ENCODE measurements around the gene TMEM271.

TMEM271 gene

GRCh38 chr4:531076-531475 lies 45.0 kb downstream of the TMEM271 start:
- TF ChIP-seq CREB5 (CRISPR knock-in tag; IDR thresholded peaks at IDR 0.05; ENCODE audit: low read depth) (no peak), ZFP3 (CRISPR knock-in tag; IDR thresholded peaks at IDR 0.05) (no peak)
- no peak for ATAC-seq

DNA sequence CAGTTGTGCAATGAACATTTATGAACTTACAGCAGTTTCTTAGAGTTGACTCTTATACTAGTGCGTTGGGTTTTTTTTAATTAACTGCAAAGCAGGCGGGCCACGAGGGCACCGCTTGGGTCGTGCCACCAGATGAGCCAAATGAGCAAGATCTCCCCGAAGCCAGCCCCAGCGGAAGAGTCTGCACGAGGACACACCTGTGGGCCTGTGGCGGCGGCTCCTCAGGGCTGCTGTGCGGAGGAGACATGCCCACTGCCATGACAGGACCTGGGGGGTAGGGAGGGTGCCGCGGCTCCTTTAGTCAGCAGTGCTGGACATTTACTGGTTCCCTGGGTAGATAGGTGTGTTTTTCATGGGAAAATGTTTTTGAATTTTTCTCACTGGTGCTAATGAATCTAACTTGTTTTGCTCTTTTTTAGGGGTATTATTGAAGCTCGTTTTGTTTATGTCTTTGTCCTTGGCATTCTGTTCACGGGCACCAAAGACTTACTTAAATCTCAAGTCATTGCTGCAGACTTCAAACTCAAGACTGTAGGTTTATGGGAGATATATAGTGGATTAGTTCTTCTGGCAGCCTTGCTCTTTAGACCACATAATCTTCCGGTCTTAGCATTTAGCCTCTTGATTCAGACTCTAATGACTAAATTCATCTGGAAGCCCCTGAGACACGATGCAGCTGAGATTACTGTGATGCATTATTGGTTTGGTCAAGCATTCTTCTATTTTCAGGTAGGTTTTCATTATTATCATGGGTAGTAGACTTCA lies 45.9 kb downstream of the TMEM271 start:
- no peak for TF ChIP-seq RARB (CRISPR knock-in tag; IDR thresholded peaks at IDR 0.05)
- no peak for TF ChIP-seq ZFP3 (CRISPR knock-in tag; IDR thresholded peaks at IDR 0.05)
- ATAC-seq = no peak

- no peak for TF ChIP-seq POU6F1 (CRISPR knock-in tag; IDR thresholded peaks at IDR 0.05; ENCODE audit: borderline replicate concordance, low read depth)
- no peak for TF ChIP-seq ZNF70 (CRISPR knock-in tag; IDR thresholded peaks at IDR 0.05)
- TF ChIP-seq ZNF565 (CRISPR knock-in tag; conservative IDR thresholded peaks at IDR 0.05; ENCODE audit: low read depth) = no peak
- TF ChIP-seq ZFP30 (CRISPR knock-in tag; IDR thresholded peaks at IDR 0.05) = no peak
- no peak for TF ChIP-seq TSHZ2 (CRISPR knock-in tag; IDR thresholded peaks at IDR 0.05)
- no peak for TF ChIP-seq ZFP3 (CRISPR knock-in tag; IDR thresholded peaks at IDR 0.05)
- TF ChIP-seq TCF4 (CRISPR knock-in tag; IDR thresholded peaks at IDR 0.05; ENCODE audit: borderline replicate concordance) = no peak
- TF ChIP-seq ZNF8 (CRISPR knock-in tag; IDR thresholded peaks at IDR 0.05) = no peak
- TF ChIP-seq ISL1 (CRISPR knock-in tag; IDR thresholded peaks at IDR 0.05) = no peak
- no peak for TF ChIP-seq SNAI2 (CRISPR knock-in tag; IDR thresholded peaks at IDR 0.05)
- TF ChIP-seq BACH2 (CRISPR knock-in tag; IDR thresholded peaks at IDR 0.05; ENCODE audit: borderline replicate concordance) = no peak
- no peak for TF ChIP-seq ZC3H10 (CRISPR knock-in tag; IDR thresholded peaks at IDR 0.05)
- TF ChIP-seq, protein P1, sequence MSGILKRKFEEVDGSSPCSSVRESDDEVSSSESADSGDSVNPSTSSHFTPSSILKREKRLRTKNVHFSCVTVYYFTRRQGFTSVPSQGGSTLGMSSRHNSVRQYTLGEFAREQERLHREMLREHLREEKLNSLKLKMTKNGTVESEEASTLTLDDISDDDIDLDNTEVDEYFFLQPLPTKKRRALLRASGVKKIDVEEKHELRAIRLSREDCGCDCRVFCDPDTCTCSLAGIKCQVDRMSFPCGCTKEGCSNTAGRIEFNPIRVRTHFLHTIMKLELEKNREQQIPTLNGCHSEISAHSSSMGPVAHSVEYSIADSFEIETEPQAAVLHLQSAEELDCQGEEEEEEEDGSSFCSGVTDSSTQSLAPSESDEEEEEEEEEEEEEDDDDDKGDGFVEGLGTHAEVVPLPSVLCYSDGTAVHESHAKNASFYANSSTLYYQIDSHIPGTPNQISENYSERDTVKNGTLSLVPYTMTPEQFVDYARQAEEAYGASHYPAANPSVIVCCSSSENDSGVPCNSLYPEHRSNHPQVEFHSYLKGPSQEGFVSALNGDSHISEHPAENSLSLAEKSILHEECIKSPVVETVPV (CRISPR knock-in tag; IDR thresholded peaks at IDR 0.05) = no peak
- no peak for TF ChIP-seq OSR1 (CRISPR knock-in tag; IDR thresholded peaks at IDR 0.05)
- no peak for ATAC-seq
Observed at GRCh38 chr4:529563-529962, 46.5 kb downstream of the TMEM271 start.

DNA sequence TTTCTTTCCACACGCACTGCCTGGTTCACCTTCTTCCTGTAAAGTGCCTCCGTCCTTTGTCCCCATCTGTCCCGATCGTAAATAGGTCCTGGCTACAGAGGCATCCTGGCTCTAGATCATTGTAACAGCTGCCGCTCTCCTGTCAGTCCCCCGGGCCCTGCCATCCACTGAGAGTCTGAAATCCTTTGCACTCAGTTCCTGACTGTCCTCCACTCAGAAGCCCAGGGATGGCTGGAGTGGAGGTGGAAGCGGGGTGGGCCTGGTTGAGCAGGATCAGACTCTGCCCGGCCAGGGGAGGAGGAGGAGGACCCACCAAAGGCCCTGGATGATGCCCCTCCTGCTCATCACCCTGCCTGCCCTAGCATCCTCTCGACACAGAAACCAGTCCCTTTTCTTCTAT lies 47.3 kb downstream of the TMEM271 start:
- ATAC-seq = no peak
- no peak for TF ChIP-seq RARB (CRISPR knock-in tag; IDR thresholded peaks at IDR 0.05)
- TF ChIP-seq CSDC2 (CRISPR knock-in tag; IDR thresholded peaks at IDR 0.05) = no peak
- TF ChIP-seq ZC3H10 (CRISPR knock-in tag; IDR thresholded peaks at IDR 0.05) = no peak
- TF ChIP-seq, protein P2, sequence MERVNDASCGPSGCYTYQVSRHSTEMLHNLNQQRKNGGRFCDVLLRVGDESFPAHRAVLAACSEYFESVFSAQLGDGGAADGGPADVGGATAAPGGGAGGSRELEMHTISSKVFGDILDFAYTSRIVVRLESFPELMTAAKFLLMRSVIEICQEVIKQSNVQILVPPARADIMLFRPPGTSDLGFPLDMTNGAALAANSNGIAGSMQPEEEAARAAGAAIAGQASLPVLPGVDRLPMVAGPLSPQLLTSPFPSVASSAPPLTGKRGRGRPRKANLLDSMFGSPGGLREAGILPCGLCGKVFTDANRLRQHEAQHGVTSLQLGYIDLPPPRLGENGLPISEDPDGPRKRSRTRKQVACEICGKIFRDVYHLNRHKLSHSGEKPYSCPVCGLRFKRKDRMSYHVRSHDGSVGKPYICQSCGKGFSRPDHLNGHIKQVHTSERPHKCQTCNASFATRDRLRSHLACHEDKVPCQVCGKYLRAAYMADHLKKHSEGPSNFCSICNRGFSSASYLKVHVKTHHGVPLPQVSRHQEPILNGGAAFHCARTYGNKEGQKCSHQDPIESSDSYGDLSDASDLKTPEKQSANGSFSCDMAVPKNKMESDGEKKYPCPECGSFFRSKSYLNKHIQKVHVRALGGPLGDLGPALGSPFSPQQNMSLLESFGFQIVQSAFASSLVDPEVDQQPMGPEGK (CRISPR knock-in tag; IDR thresholded peaks at IDR 0.05; ENCODE audit: borderline replicate concordance) = no peak
- no peak for TF ChIP-seq ESRRG (CRISPR knock-in tag; IDR thresholded peaks at IDR 0.05)
- TF ChIP-seq ISL1 (CRISPR knock-in tag; IDR thresholded peaks at IDR 0.05) = no peak
- TF ChIP-seq OSR1 (CRISPR knock-in tag; IDR thresholded peaks at IDR 0.05) = no peak
- TF ChIP-seq CREB5 (CRISPR knock-in tag; IDR thresholded peaks at IDR 0.05; ENCODE audit: low read depth) = no peak
- no peak for TF ChIP-seq ZFP3 (CRISPR knock-in tag; IDR thresholded peaks at IDR 0.05)
- TF ChIP-seq TSHZ2 (CRISPR knock-in tag; IDR thresholded peaks at IDR 0.05) = no peak
- no peak for TF ChIP-seq TOX (CRISPR knock-in tag; IDR thresholded peaks at IDR 0.05; ENCODE audit: borderline replicate concordance)
- no peak for TF ChIP-seq PPARA (CRISPR knock-in tag; IDR thresholded peaks at IDR 0.05; ENCODE audit: borderline replicate concordance)
- no peak for TF ChIP-seq ZFP30 (CRISPR knock-in tag; IDR thresholded peaks at IDR 0.05)

Data from SK-N-SH treated with all-trans-retinoic acid at 6 μM for 48 hours (cell line).